Measurements from ENCODE around the gene COL20A1.

COL20A1 gene

DNA sequence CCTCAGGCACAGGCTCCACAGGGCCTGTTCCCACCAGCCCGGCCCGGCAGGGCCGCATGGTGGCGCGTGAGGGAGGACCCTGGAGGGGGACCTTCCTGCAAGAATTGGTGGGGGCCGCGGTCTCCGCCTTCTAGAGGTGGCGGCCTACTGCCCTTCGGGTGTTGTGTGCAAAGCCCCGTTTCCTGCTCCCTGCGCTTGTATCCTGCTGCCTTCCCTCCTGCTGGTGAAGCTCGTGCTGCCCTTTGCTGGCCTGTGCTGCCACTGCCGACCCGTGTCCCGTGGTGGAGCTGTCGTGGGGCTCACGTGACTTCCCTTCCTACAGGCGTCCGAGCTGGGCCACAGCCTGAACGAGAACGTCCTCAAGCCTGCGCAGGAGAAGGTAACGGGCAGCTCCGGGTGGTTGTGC, 8.4 kb upstream of the COL20A1 start:
- Histone ChIP-seq H3K4me3 (ENCODE audit: insufficient read depth, low read depth, low read length) (no peak overlapping the region), H3K27me3 (ENCODE audit: control insufficient read depth, insufficient read depth, low read length, poor library complexity, severe bottlenecking) (no peaks in the 10 kb centered on the region), H3K36me3 (ENCODE audit: control insufficient read depth, insufficient read depth, low read length) (peaks cover 15% of the 10 kb centered on the region), H3K4me1 (ENCODE audit: control insufficient read depth, insufficient read depth, low read length) (no peaks in the 10 kb centered on the region), H3K9me3 (ENCODE audit: control insufficient read depth, low read length) (no peaks in the 10 kb centered on the region), H3K27ac (ENCODE audit: insufficient read depth, low read depth, low read length, poor library complexity, severe bottlenecking) (no peak overlapping the region)
- WGBS, 2 experiments: 94% methylated on average over 25 of the region's 25 CpGs

DNA sequence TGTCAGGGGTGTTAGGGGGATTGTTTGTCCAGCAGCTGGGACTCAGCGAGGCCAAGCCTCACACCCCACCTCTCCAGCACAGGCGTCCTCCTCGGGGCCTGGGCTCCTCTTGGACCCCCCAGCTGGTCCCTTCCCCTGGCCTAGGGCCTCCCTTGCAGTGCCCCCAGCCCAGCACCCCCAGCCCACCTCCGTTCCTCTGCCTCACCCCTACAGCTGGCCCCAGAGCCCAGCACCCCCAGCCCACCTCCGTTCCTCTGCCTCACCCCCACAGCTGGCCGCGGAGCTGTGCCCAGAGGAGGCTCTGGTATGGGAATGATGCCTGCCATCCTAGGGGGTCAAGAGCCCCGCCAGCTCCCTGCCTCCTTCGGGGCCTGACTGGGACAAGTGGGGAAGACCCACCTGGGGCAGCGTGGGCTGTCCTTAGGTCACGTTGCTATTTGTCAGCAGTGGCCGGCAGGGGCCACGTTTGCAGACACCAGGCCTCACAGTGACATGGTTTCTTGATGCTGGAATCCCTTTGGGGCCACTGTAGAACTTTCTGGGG, 7.9 kb upstream of the COL20A1 start:
- H3K36me3 ChIP-seq (ENCODE audit: control insufficient read depth, insufficient read depth, low read length): peaks cover 15% of the 10 kb centered on the region
- WGBS, 2 experiments: 91 to 92% methylated on average over 13 of the region's 13 CpGs
- H3K27me3 ChIP-seq (ENCODE audit: control insufficient read depth, insufficient read depth, low read length, poor library complexity, severe bottlenecking): no peaks in the 10 kb centered on the region
- H3K4me3 ChIP-seq (ENCODE audit: insufficient read depth, low read depth, low read length): no peak overlapping the region
- H3K4me1 ChIP-seq (ENCODE audit: control insufficient read depth, insufficient read depth, low read length): no peaks in the 10 kb centered on the region
- no peak overlapping the region for H3K27ac ChIP-seq (ENCODE audit: insufficient read depth, low read depth, low read length, poor library complexity, severe bottlenecking)
- no peaks in the 10 kb centered on the region for H3K9me3 ChIP-seq (ENCODE audit: control insufficient read depth, low read length)

DNA sequence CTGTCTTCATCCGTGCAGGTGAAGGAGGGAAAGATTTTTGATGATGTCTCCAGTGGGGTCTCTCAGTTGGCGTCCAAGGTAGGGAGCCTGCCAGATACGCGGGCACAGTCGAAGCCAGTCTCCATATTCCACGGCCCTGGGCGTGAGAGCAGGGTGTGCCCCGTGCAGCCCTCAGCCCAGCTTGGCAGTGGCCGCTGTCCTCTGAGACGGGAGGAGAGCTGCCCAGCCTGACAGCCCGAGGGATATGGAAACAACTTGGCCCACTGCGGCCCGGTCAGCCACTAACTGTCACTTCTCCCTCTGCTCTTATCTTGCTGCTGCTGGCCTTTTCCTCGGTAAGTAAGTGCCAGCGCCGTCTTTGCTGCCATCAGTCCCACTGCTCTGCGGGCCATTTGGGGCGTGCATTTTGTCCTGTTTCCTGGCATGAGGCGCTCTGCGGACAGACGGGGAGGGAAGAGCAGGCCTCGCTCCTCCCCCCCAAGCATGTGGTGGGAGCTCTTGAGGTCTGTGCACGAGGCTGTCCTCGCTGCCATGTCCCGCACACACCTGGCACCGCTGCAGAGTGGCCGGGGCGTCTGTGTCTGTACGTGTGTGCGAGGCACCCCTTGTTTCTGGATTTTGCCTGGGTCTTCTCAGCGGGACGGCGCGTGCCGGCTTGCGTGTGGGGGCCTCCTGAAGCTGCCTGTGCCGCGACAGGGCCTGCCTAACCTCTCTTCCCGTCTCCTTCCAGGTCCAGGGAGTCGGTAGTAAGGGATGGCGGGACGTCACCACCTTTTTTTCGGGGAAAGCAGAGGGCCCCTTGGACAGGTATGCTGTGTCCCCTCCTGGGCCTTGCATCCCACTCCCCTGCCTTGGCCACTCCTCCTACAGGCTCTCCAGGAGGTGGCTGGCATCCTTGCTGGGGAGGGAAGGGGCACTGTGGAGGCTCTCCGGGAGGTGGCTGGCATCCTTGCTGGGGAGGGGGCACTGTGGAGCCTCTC, 7.1 kb upstream of the COL20A1 start:
- Histone ChIP-seq H3K9me3 (ENCODE audit: control insufficient read depth, low read length) (no peaks in the 10 kb centered on the region), H3K4me1 (ENCODE audit: control insufficient read depth, insufficient read depth, low read length) (no peaks in the 10 kb centered on the region), H3K4me3 (ENCODE audit: insufficient read depth, low read depth, low read length) (no peak overlapping the region), H3K36me3 (ENCODE audit: control insufficient read depth, insufficient read depth, low read length) (peaks cover 15% of the 10 kb centered on the region), H3K27ac (ENCODE audit: insufficient read depth, low read depth, low read length, poor library complexity, severe bottlenecking) (no peak overlapping the region), H3K27me3 (ENCODE audit: control insufficient read depth, insufficient read depth, low read length, poor library complexity, severe bottlenecking) (no peaks in the 10 kb centered on the region)
- 94 to 95% methylated on average over 44 of the region's 44 CpGs for whole genome bisulfite sequencing, 2 experiments

DNA sequence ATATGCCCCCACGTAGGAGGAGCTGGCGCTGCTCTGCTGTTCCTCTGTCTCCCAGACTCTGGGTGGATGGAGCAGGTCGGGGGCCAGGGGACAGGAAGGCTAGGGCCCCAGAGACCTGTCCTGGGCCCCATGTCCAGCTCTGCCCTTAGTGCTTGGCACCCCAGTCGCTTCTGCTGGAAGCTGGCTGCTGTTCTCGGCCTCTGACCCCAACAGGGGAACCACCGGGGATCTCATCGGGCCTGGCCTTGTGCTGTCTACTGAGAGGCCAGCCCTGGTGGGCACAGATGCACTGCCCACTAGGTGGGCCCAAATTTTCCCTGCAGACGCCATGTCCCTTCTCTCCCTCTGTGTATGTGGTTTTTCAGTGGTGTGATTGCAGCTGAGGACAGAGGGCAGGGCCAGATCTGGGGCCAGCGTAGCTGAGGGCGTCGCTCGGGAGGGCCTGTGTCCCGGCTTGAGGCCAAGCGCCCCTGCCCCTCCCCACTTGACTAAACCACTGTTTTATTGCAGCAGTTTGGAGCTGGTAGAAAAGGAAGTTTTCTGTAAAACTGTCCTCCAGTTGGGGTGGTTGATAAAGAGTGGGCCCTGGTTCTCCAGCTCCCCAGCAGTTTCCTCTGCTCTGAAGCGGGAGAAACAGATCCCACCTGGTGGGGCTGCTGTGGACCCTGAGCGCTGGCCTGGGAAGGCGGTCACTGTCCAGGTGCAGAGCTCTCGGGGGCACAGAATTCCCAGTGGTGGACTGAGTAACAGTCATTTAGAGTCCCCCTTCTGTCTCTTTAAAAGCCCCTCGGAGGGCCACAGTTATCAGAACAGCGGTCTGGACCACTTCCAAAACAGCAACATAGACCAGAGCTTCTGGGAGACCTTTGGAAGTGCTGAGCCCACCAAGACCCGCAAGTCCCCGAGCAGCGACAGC, 5.9 kb upstream of the COL20A1 start:
- peaks cover 15% of the 10 kb centered on the region for H3K36me3 ChIP-seq (ENCODE audit: control insufficient read depth, insufficient read depth, low read length)
- H3K27me3 ChIP-seq (ENCODE audit: control insufficient read depth, insufficient read depth, low read length, poor library complexity, severe bottlenecking): no peaks in the 10 kb centered on the region
- WGBS, 2 experiments: 95 to 97% methylated on average over 23 of the region's 23 CpGs
- no peak overlapping the region for H3K4me3 ChIP-seq (ENCODE audit: insufficient read depth, low read depth, low read length)
- H3K27ac ChIP-seq (ENCODE audit: insufficient read depth, low read depth, low read length, poor library complexity, severe bottlenecking): no peak overlapping the region
- H3K9me3 ChIP-seq (ENCODE audit: control insufficient read depth, low read length): no peaks in the 10 kb centered on the region
- no peaks in the 10 kb centered on the region for H3K4me1 ChIP-seq (ENCODE audit: control insufficient read depth, insufficient read depth, low read length)

DNA sequence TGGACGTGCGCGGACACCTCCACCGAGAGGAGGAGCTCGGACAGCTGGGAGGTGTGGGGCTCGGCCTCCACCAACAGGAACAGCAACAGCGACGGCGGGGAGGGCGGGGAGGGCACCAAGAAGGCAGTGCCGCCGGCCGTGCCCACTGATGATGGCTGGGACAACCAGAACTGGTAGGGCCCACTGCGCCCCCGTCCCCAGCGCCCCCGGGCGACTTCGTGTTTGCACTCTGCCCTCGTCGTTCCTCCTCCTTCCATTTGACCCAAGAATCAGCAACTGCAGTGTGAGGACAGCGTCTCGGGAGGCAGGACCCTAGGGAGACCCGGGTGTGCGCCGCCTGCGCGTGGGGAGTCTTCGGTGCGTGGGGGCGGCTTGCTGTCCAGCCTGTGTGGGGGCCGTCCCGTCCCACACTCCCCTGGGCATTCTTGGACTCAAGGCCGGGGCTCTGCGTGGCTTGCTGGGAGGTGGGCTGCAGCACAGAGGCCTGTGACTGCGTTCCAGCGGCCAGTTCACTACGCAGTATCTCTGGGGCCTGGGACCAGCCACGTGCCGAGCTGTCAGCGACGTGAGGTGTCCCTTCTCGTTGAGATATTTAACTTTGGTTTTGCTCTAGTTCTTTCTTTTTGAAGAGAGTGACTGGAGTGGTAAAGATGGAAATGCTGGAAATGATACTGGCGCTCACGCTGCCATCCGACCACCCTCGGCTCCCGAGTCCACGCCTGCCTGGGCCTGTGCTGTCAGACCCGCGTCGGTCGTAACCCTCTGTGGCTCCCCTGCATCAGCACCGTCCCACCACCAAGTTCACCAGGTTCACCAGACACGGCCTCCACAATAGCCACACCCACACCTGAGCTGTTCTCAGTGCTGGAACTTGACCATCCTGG, 5.0 kb upstream of the COL20A1 start:
- Histone ChIP-seq H3K36me3 (ENCODE audit: control insufficient read depth, insufficient read depth, low read length) (peaks cover 10% of the 10 kb centered on the region), H3K27me3 (ENCODE audit: control insufficient read depth, insufficient read depth, low read length, poor library complexity, severe bottlenecking) (no peaks in the 10 kb centered on the region), H3K4me1 (ENCODE audit: control insufficient read depth, insufficient read depth, low read length) (no peaks in the 10 kb centered on the region), H3K9me3 (ENCODE audit: control insufficient read depth, low read length) (no peaks in the 10 kb centered on the region), H3K4me3 (ENCODE audit: insufficient read depth, low read depth, low read length) (no peak overlapping the region), H3K27ac (ENCODE audit: insufficient read depth, low read depth, low read length, poor library complexity, severe bottlenecking) (no peak overlapping the region)
- WGBS, 2 experiments: 95 to 96% methylated on average over 55 of the region's 55 CpGs

DNA sequence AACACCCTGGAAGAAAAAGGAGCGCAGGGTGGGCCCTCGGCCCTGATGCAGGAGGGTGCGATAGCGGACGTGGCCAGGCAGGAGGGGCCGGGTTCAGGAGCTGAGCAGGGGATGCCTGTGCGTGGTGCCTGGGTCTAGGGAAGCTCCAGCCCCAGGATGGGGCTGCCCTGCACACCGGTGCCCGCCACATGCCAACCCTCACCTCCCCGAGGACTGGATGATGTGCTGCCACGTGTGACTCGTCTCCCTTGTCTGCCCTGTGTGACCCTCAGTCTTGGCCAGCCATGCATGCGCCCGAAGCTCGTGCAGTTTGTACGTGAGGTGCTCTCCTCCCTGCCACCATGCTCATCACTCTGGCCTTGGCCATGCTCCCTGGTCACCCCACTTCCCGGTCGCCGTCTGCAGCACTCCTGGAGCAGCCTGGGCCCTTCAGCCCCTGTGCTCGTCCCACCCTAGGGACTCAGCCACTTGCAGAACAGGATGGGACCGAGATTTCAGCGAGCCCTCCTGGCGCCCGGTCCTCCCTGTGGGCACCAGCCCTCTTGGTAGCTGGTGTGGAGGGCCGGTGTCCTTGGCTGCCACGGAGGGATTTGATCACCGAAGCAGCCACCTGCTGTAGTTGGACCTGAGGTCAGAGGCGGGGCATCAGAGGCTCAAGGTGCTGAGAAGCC, 4.3 kb upstream of the COL20A1 start:
- H3K36me3 ChIP-seq (ENCODE audit: control insufficient read depth, insufficient read depth, low read length): peaks cover 6% of the 10 kb centered on the region
- no peaks in the 10 kb centered on the region for H3K9me3 ChIP-seq (ENCODE audit: control insufficient read depth, low read length)
- no peaks in the 10 kb centered on the region for H3K27me3 ChIP-seq (ENCODE audit: control insufficient read depth, insufficient read depth, low read length, poor library complexity, severe bottlenecking)
- 94 to 95% methylated on average over 28 of the region's 28 CpGs for WGBS, 2 experiments
- no peak overlapping the region for H3K27ac ChIP-seq (ENCODE audit: insufficient read depth, low read depth, low read length, poor library complexity, severe bottlenecking)
- no peak overlapping the region for H3K4me3 ChIP-seq (ENCODE audit: insufficient read depth, low read depth, low read length)
- H3K4me1 ChIP-seq (ENCODE audit: control insufficient read depth, insufficient read depth, low read length): no peaks in the 10 kb centered on the region

DNA sequence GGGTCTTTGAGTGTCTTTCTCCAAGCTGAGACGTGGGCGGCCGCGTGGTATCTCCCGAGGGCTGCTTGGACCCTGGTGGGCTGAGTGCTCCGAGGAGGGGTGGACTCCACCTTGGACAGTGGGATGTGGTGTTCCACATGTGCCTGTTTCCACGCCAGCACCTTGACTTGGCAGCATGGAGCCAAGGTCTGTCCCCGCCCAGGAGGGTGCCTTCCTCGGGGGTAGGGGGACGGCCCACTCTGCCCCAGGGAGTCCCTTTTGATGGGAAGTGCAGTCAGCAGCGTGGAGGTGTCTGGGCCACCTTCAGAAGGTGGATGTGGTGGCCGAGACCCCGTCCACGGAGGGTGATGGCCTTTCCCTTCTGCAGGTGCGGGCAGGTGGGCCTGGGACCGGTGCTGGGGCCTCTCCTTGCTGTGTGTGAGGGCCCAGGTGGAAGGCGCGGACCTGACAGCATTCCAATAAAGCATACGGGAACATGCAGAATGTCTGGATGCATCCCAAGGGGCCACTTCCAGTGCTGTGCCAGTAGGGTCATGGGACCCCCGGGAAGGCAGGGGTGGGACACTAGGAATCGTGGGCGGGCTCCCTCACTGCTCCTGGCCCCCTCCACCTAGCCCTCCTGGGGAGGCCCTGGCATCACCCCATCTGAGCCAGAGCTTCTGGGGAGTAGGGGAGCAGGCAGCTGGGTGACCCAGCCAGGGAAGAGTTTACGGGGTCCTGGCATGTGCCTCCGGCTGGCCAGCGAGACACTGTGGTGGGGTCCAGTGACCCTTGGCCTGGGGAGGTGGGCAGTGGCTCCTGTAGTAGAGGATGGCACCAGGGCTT, 3.5 kb upstream of the COL20A1 start:
- WGBS, 2 experiments: 94 to 95% methylated on average over 25 of the region's 25 CpGs

DNA sequence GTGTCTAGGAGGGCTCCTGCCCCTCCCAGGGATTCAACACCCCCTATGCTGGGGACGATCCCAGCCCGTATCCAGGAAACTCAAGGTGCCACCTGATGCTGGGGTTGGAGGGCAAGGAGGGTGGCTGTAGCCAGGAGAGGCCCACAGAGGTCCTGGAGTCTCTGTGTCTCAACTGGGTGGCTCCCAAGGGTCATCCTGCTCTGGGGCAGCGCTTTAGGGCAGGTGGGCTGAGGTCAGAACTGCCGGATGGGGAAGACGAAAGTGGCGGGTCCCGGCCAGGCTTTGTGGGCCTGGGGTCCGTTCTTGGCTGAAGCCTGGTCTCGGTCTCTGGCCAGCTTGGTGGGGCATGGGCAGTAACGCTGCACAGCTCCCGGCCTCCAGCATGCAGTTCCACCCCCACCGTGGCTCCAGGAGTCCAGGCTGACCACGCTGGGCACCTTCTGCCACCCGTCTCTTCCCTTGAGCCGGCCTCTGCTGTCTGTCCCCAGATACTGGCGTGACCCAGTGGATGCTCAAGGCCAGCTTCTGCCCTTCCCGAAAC, 2.8 kb upstream of the COL20A1 start:
- Histone ChIP-seq H3K4me1 (ENCODE audit: control insufficient read depth, insufficient read depth, low read length) (peaks cover 4% of the 10 kb centered on the region), H3K27me3 (ENCODE audit: control insufficient read depth, insufficient read depth, low read length, poor library complexity, severe bottlenecking) (peaks cover 3% of the 10 kb centered on the region), H3K9me3 (ENCODE audit: control insufficient read depth, low read length) (no peaks in the 10 kb centered on the region), H3K4me3 (ENCODE audit: insufficient read depth, low read depth, low read length) (no peak overlapping the region), H3K36me3 (ENCODE audit: control insufficient read depth, insufficient read depth, low read length) (peaks cover 5% of the 10 kb centered on the region), H3K27ac (ENCODE audit: insufficient read depth, low read depth, low read length, poor library complexity, severe bottlenecking) (no peak overlapping the region)
- 92 to 93% methylated on average over 17 of the region's 17 CpGs for WGBS, 2 experiments

More for the DNA sequence above, 3.5 kb upstream of the COL20A1 start:
- Histone ChIP-seq H3K4me1 (ENCODE audit: control insufficient read depth, insufficient read depth, low read length) (no peaks in the 10 kb centered on the region), H3K4me3 (ENCODE audit: insufficient read depth, low read depth, low read length) (no peak overlapping the region), H3K27me3 (ENCODE audit: control insufficient read depth, insufficient read depth, low read length, poor library complexity, severe bottlenecking) (no peaks in the 10 kb centered on the region), H3K27ac (ENCODE audit: insufficient read depth, low read depth, low read length, poor library complexity, severe bottlenecking) (no peak overlapping the region), H3K9me3 (ENCODE audit: control insufficient read depth, low read length) (no peaks in the 10 kb centered on the region), H3K36me3 (ENCODE audit: control insufficient read depth, insufficient read depth, low read length) (peaks cover 5% of the 10 kb centered on the region)
